ENCODE measurements around the gene ASH1L.

DNA sequence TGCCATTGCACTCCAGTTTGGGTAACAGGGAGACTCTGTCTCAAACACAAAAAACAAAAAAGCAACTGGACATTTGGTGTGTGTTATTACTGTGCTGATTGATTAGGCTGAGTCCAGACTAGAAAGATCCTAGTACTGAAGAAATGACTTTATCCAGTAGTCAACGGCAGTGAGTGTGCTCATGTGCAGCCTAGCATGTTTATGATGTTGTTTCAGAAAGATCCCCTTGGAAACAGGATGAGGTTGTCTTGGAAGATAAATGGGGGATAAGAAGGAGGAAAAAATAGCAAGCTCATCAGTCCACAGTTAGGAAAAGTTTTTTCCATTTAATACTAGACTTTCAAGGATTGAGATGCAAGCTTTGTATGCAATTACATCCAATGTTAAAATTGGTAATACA, 227.6 kb downstream of the ASH1L start:
- TF ChIP-seq POLR2AphosphoS5 (IDR thresholded peaks at IDR 0.05; ENCODE audit: low read depth) (no peak), GABPA (IDR thresholded peaks at IDR 0.05; ENCODE audit: low read depth) (no peak), SPI1 (IDR thresholded peaks at IDR 0.05; ENCODE audit: borderline replicate concordance, low read depth) (no peak)
- TF ChIP-seq, protein P1, sequence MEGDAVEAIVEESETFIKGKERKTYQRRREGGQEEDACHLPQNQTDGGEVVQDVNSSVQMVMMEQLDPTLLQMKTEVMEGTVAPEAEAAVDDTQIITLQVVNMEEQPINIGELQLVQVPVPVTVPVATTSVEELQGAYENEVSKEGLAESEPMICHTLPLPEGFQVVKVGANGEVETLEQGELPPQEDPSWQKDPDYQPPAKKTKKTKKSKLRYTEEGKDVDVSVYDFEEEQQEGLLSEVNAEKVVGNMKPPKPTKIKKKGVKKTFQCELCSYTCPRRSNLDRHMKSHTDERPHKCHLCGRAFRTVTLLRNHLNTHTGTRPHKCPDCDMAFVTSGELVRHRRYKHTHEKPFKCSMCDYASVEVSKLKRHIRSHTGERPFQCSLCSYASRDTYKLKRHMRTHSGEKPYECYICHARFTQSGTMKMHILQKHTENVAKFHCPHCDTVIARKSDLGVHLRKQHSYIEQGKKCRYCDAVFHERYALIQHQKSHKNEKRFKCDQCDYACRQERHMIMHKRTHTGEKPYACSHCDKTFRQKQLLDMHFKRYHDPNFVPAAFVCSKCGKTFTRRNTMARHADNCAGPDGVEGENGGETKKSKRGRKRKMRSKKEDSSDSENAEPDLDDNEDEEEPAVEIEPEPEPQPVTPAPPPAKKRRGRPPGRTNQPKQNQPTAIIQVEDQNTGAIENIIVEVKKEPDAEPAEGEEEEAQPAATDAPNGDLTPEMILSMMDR (IDR thresholded peaks at IDR 0.05; ENCODE audit: insufficient read depth, low read length) = no peak
- TF ChIP-seq, protein P2, sequence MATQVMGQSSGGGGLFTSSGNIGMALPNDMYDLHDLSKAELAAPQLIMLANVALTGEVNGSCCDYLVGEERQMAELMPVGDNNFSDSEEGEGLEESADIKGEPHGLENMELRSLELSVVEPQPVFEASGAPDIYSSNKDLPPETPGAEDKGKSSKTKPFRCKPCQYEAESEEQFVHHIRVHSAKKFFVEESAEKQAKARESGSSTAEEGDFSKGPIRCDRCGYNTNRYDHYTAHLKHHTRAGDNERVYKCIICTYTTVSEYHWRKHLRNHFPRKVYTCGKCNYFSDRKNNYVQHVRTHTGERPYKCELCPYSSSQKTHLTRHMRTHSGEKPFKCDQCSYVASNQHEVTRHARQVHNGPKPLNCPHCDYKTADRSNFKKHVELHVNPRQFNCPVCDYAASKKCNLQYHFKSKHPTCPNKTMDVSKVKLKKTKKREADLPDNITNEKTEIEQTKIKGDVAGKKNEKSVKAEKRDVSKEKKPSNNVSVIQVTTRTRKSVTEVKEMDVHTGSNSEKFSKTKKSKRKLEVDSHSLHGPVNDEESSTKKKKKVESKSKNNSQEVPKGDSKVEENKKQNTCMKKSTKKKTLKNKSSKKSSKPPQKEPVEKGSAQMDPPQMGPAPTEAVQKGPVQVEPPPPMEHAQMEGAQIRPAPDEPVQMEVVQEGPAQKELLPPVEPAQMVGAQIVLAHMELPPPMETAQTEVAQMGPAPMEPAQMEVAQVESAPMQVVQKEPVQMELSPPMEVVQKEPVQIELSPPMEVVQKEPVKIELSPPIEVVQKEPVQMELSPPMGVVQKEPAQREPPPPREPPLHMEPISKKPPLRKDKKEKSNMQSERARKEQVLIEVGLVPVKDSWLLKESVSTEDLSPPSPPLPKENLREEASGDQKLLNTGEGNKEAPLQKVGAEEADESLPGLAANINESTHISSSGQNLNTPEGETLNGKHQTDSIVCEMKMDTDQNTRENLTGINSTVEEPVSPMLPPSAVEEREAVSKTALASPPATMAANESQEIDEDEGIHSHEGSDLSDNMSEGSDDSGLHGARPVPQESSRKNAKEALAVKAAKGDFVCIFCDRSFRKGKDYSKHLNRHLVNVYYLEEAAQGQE (IDR thresholded peaks at IDR 0.05; ENCODE audit: insufficient replicate concordance, low read depth) = no peak
